ENCODE results near the gene NEMF.
A peak's percentile ranks its signal among the peaks of the same experiment; 100 is the strongest.

Gene NEMF

DNA sequence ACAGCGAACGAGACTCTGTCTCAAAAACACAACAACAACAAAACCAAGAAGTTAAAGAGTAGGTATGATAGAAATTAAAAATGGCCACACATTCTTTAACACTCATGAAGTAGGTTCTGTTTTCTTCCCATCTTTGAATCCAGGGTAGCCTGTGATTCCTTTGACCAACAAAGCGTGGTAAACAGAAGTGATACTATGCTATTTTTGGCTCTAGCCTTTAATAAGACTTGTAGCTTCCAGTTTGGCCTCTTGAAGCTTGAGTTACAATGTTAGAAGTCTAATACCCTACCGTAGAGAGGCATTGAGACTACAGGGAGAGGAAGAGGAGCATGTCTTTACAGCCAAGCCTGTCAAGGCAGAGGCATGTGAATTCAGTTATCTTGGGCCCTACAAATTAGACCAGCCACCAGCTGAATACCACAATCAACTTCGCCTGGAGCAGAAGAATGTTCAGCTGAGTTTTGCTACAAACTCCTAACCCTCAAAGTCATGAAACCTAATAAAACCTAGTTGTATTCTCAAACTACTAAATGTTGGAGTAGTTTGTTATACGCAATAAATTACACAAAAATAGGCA lies 4.9 kb upstream of the NEMF start:
- H3K27me3 ChIP-seq (ENCODE audit: control insufficient read depth, insufficient read depth, low read length): no peaks in the 10 kb centered on the region
- H2AFZ ChIP-seq: no peak overlapping the region
- no peak overlapping the region for H3K9ac ChIP-seq
- H3K9me3 ChIP-seq (ENCODE audit: control insufficient read depth, low read length): no peaks in the 10 kb centered on the region
- no peak overlapping the region for H3K27ac ChIP-seq
- no peak overlapping the region for H3K4me3 ChIP-seq (ENCODE audit: low read depth, low read length)
- H3K4me1 ChIP-seq: no peaks in the 10 kb centered on the region
- peaks cover 7% of the 10 kb centered on the region for H3K79me2 ChIP-seq
- no peak overlapping the region for H3K4me2 ChIP-seq (ENCODE audit: low read length)
- TF ChIP-seq, protein P1, sequence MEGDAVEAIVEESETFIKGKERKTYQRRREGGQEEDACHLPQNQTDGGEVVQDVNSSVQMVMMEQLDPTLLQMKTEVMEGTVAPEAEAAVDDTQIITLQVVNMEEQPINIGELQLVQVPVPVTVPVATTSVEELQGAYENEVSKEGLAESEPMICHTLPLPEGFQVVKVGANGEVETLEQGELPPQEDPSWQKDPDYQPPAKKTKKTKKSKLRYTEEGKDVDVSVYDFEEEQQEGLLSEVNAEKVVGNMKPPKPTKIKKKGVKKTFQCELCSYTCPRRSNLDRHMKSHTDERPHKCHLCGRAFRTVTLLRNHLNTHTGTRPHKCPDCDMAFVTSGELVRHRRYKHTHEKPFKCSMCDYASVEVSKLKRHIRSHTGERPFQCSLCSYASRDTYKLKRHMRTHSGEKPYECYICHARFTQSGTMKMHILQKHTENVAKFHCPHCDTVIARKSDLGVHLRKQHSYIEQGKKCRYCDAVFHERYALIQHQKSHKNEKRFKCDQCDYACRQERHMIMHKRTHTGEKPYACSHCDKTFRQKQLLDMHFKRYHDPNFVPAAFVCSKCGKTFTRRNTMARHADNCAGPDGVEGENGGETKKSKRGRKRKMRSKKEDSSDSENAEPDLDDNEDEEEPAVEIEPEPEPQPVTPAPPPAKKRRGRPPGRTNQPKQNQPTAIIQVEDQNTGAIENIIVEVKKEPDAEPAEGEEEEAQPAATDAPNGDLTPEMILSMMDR (IDR thresholded peaks at IDR 0.05): no peak
- H3K36me3 ChIP-seq (ENCODE audit: control insufficient read depth, insufficient read depth, low read length): no peaks in the 10 kb centered on the region

DNA sequence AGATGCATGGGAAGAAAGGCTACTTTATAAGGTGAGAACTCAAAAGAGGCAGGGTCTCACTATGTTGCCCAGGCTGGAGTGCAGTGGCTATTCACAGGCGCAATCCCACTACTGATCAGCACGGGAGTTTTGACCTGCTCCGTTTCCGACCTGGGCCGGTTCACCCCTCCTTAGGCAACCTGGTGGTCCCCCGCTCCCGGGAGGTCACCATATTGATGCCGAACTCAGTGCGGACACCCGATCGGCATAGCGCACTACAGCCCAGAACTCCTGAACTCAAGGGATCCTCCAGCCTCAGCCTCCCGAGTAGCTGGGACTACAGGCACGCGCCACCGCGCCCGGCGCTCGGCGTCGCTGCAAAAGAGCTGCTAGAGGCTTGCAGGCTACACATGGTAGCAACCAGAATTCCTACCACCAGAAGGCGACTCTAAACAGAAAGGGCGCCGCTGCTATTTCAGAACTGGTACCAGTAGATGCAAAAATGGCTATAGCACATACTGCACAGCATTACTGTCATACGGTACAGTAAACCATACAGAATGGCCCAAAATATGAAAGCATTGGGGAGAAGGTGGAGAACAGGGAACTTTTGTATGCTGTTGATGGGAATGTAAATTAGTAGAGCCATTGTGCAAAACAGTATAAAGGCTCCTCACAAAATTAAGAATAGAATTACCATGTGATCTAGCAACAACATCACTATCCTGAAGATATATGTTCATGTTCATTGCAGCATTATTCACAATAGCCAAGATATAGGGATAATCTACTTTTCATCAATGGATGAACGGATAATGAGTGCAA lies 1.2 kb upstream of the NEMF start:
- Histone ChIP-seq H3K27me3 (ENCODE audit: control insufficient read depth, insufficient read depth, low read length) (no peaks in the 10 kb centered on the region), H3K79me2 (peaks cover 28% of the 10 kb centered on the region), H3K4me2 (ENCODE audit: low read length) (no peak overlapping the region), H2AFZ (peak overlapping the region; percentile 96), H3K9me3 (ENCODE audit: control insufficient read depth, low read length) (no peaks in the 10 kb centered on the region), H3K36me3 (ENCODE audit: control insufficient read depth, insufficient read depth, low read length) (no peaks in the 10 kb centered on the region), H3K4me3 (ENCODE audit: low read depth, low read length) (no peak overlapping the region), H3K9ac (no peak overlapping the region), H3K27ac (no peak overlapping the region), H3K4me1 (peaks cover 8% of the 10 kb centered on the region)
- TF ChIP-seq, protein P1 (IDR thresholded peaks at IDR 0.05): peak; percentile 75

DNA sequence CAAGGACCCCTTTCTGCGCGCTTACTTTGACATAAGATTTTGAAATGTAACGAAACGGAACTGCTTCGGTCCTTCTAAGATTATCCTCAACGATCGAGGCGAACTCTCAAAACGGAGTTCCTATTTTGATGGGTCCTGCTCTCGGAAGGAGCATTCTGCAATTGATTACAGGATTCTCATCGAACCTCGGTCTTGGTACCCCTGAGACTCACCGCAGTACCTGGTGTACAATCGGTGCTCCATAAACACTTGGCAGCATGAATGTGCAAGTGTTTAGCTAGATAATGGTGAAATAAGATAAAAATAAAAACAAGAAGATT lies 530 bp upstream of the NEMF start:
- TF ChIP-seq, protein P1 (IDR thresholded peaks at IDR 0.05): peak; percentile 5
- Histone ChIP-seq H3K9me3 (ENCODE audit: control insufficient read depth, low read length) (no peaks in the 10 kb centered on the region), H3K4me1 (peaks cover 8% of the 10 kb centered on the region), H3K4me2 (ENCODE audit: low read length) (peak overlapping the region; percentile 82), H3K9ac (peak overlapping the region; percentile 32), H3K36me3 (ENCODE audit: control insufficient read depth, insufficient read depth, low read length) (no peaks in the 10 kb centered on the region), H3K27ac (peak overlapping the region; percentile 83), H3K4me3 (ENCODE audit: low read depth, low read length) (peak overlapping the region; percentile 70), H2AFZ (peak overlapping the region; percentile 96), H3K79me2 (peaks cover 28% of the 10 kb centered on the region), H3K27me3 (ENCODE audit: control insufficient read depth, insufficient read depth, low read length) (no peaks in the 10 kb centered on the region)

DNA sequence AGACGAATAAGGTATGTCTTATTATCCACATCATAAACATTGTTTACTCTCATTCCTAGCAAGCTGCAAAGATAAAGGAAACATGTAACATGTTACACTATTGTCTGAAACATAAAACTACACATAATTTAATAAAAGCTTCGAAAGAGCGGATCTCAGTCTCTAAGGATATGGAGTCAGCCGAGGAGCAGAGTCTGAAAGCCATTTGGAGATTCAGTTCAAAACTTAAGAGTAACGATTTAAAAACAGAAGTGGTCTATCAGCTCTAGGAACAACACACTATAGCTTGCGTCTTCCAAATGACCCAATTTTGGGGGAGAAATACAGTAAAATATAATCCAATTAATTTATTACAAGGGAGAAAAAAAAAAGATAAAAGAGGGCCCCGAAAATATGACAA lies 775 bp downstream of the NEMF start:
- no peak overlapping the region for H3K9ac ChIP-seq
- H3K27me3 ChIP-seq (ENCODE audit: control insufficient read depth, insufficient read depth, low read length): no peaks in the 10 kb centered on the region
- no peaks in the 10 kb centered on the region for H3K9me3 ChIP-seq (ENCODE audit: control insufficient read depth, low read length)
- peaks cover 28% of the 10 kb centered on the region for H3K79me2 ChIP-seq
- peak overlapping the region; percentile 82 for H3K4me2 ChIP-seq (ENCODE audit: low read length)
- no peak overlapping the region for H3K27ac ChIP-seq
- H3K4me3 ChIP-seq (ENCODE audit: low read depth, low read length): peak overlapping the region; percentile 70
- TF ChIP-seq, protein P1 (IDR thresholded peaks at IDR 0.05): no peak
- H3K4me1 ChIP-seq: peaks cover 8% of the 10 kb centered on the region
- no peaks in the 10 kb centered on the region for H3K36me3 ChIP-seq (ENCODE audit: control insufficient read depth, insufficient read depth, low read length)
- no peak overlapping the region for H2AFZ ChIP-seq
